ENCODE measurements around the gene SMIM30. TPM values are rescaled to one million over a fixed set of nuclear protein-coding genes. Genes with fewer than 3 reads are reported as not detected.

SMIM30 gene
- total RNA-seq, 1 experiment from 2014 or later: 10.1 TPM

GRCh38 chr7:113083816-113084495 lies 34.4 kb downstream of the SMIM30 start:
- no peak for ATAC-seq
- intact Hi-C loops (cut with micrococcal nuclease; ENCODE audit: unreplicated experiment): no loop called here

DNA sequence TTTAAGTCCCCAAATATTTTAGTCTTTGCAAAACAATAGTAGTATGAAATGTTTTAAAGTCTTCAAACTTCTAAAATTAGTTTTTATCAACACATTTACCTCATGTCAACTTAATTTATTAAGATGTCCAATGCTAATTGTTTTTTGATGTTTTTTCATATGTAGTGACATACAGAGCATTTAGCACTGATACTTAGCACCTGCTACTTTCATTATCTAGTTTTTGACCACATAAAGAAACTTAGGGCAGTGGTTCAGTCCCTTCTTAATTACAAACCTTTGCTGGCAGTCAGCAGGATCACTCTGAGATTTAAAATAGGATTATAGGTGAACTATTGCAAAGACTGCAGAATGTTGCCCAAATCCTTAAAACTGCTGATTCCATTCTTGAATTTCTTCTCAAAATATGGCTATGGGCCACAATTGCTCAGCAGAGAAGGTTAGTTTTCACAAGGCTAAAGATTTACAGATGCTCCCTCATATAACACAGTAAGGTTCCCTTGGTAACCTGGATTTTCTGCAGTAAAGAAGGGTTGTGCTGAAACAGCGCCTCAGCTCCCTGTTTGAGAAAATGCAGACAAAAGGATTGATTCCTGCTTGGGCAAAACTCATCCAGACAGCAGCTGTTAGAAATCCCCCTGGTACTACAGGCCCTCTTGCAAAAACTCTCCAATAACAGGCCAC lies 35.1 kb downstream of the SMIM30 start:
- Histone ChIP-seq H3K27me3 (ENCODE audit: control insufficient read depth, insufficient read depth, low read length) (peaks cover 13% of the 10 kb centered on the region), H3K4me1 (ENCODE audit: control insufficient read depth, insufficient read depth, low read length) (no peaks in the 10 kb centered on the region), H3K9me3 (ENCODE audit: control insufficient read depth, insufficient read depth, low read depth, low read length) (no peaks in the 10 kb centered on the region), H3K36me3 (ENCODE audit: control insufficient read depth, insufficient read depth, low read length) (no peaks in the 10 kb centered on the region), H3K4me3 (ENCODE audit: low read depth in 2 of 2, low read length in 2 of 2) (no peak overlapping the region), H3K27ac (ENCODE audit: low read length) (no peak overlapping the region)
- no peak for ATAC-seq
- POLR2A ChIA-PET: no interaction called here
- intact Hi-C loops (cut with micrococcal nuclease; ENCODE audit: unreplicated experiment) (no loop called here), in situ Hi-C loops (cut with HindIII; ENCODE audit: low pct_unique_long_range_greater_than_20kb, low sequenced_read_pairs) (no loop called here)
- TF ChIP-seq, protein P1, sequence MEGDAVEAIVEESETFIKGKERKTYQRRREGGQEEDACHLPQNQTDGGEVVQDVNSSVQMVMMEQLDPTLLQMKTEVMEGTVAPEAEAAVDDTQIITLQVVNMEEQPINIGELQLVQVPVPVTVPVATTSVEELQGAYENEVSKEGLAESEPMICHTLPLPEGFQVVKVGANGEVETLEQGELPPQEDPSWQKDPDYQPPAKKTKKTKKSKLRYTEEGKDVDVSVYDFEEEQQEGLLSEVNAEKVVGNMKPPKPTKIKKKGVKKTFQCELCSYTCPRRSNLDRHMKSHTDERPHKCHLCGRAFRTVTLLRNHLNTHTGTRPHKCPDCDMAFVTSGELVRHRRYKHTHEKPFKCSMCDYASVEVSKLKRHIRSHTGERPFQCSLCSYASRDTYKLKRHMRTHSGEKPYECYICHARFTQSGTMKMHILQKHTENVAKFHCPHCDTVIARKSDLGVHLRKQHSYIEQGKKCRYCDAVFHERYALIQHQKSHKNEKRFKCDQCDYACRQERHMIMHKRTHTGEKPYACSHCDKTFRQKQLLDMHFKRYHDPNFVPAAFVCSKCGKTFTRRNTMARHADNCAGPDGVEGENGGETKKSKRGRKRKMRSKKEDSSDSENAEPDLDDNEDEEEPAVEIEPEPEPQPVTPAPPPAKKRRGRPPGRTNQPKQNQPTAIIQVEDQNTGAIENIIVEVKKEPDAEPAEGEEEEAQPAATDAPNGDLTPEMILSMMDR (IDR thresholded peaks at IDR 0.05): no peak
- TF ChIP-seq SIN3A (IDR thresholded peaks at IDR 0.05; ENCODE audit: borderline replicate concordance, insufficient read depth, low read depth, low read length) (no peak), POLR2AphosphoS5 (IDR thresholded peaks at IDR 0.05; ENCODE audit: low read depth, low read length) (no peak), TCF7L2 (IDR thresholded peaks at IDR 0.05; ENCODE audit: low read depth, low read length) (no peak)
- TF ChIP-seq, protein P2, sequence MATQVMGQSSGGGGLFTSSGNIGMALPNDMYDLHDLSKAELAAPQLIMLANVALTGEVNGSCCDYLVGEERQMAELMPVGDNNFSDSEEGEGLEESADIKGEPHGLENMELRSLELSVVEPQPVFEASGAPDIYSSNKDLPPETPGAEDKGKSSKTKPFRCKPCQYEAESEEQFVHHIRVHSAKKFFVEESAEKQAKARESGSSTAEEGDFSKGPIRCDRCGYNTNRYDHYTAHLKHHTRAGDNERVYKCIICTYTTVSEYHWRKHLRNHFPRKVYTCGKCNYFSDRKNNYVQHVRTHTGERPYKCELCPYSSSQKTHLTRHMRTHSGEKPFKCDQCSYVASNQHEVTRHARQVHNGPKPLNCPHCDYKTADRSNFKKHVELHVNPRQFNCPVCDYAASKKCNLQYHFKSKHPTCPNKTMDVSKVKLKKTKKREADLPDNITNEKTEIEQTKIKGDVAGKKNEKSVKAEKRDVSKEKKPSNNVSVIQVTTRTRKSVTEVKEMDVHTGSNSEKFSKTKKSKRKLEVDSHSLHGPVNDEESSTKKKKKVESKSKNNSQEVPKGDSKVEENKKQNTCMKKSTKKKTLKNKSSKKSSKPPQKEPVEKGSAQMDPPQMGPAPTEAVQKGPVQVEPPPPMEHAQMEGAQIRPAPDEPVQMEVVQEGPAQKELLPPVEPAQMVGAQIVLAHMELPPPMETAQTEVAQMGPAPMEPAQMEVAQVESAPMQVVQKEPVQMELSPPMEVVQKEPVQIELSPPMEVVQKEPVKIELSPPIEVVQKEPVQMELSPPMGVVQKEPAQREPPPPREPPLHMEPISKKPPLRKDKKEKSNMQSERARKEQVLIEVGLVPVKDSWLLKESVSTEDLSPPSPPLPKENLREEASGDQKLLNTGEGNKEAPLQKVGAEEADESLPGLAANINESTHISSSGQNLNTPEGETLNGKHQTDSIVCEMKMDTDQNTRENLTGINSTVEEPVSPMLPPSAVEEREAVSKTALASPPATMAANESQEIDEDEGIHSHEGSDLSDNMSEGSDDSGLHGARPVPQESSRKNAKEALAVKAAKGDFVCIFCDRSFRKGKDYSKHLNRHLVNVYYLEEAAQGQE (IDR thresholded peaks at IDR 0.05; ENCODE audit: insufficient read depth in 1 of 2, low read depth in 2 of 2, low read length in 1 of 2): no peak
- BruUV-seq (replicated peaks): no TSS peak
- CTCF ChIA-PET: no interaction called here
- no peak for DNase-seq (ENCODE audit: low read depth, low spot score)

More at GRCh38 chr7:113083816-113084495, 34.4 kb downstream of the SMIM30 start:
- ChIA-PET CTCF (no interaction called here), POLR2A (no interaction called here)
- no peak for DNase-seq (ENCODE audit: low read depth, low spot score)
- Histone ChIP-seq H3K27me3 (ENCODE audit: control insufficient read depth, insufficient read depth, low read length) (peaks cover 16% of the 10 kb centered on the region), H3K27ac (ENCODE audit: low read length) (no peak overlapping the region), H3K4me1 (ENCODE audit: control insufficient read depth, insufficient read depth, low read length) (no peaks in the 10 kb centered on the region), H3K9me3 (ENCODE audit: control insufficient read depth, insufficient read depth, low read depth, low read length) (no peaks in the 10 kb centered on the region), H3K36me3 (ENCODE audit: control insufficient read depth, insufficient read depth, low read length) (no peaks in the 10 kb centered on the region), H3K4me3 (ENCODE audit: low read depth in 2 of 2, low read length in 2 of 2) (no peak overlapping the region)
- in situ Hi-C loops (cut with HindIII; ENCODE audit: low pct_unique_long_range_greater_than_20kb, low sequenced_read_pairs): no loop called here
- TF ChIP-seq, protein P1 (IDR thresholded peaks at IDR 0.05): no peak
- no peak for TF ChIP-seq POLR2AphosphoS5 (IDR thresholded peaks at IDR 0.05; ENCODE audit: low read depth, low read length)
- TF ChIP-seq, protein P2 (IDR thresholded peaks at IDR 0.05; ENCODE audit: insufficient read depth in 1 of 2, low read depth in 2 of 2, low read length in 1 of 2): no peak
- no TSS peak for BruUV-seq (replicated peaks)
